Cardiac ventricle fibroblast (primary cell): ENCODE data around the gene VPS41. TPM values are rescaled to one million over a fixed set of nuclear protein-coding genes. Genes with fewer than 3 reads are reported as not detected.

ENCODE experiments used
- total RNA-seq: library from RNA; depleted of rRNA; stranded (reverse); fragments of >200 nt; gene quantifications from 2 replicates; pipeline ENCODE4 v1.2.3, GENCODE V29; 2015

The VPS41 gene
- 20.2 and 23.9 TPM in 2 replicates for total RNA-seq

GRCh38 chr7:38908759-38909335, at the start of gene VPS41:
TSS of gene VPS41 (minus strand) at chr7:38909191. CDS start at chr7:38909174, 17 bp downstream.

Other genes starting within 250 kb of the VPS41 start
- gene POU6F2, start 68.7 kb upstream of the VPS41 start, total RNA-seq: not detected in 2 replicates